MG63 (cell line): ENCODE measurements around the gene MARK4. TPM values are rescaled to one million over a fixed set of nuclear protein-coding genes. Genes with fewer than 3 reads are reported as not detected.

ENCODE experiments used
- DNase-seq: peaks from one replicate; pipeline ENCODE4 v3.0.0-alpha.2; 2020
- H3K27me3 ChIP-seq: fragments of 250-450 bp; sonication (Bioruptor Pico); 2 replicates; pipeline ENCODE4 v1.5.1; 2020; ENCODE audit warnings: mild to moderate bottlenecking, moderate library complexity
- H3K36me3 ChIP-seq: fragments of 250-450 bp; sonication (Bioruptor Pico); 2 replicates; pipeline ENCODE4 v1.5.1; 2020; ENCODE audit warnings: mild to moderate bottlenecking, moderate library complexity
- H3K4me3 ChIP-seq: fragments of 250-450 bp; sonication (Bioruptor Pico); 2 replicates; pipeline ENCODE4 v1.5.1; 2020; ENCODE audit warnings: mild to moderate bottlenecking, moderate library complexity
- H3K9me3 ChIP-seq: fragments of 250-450 bp; sonication (Bioruptor Pico); 2 replicates; pipeline ENCODE4 v1.5.1; 2020; ENCODE audit warnings: mild to moderate bottlenecking, moderate library complexity
- total RNA-seq: library from RNA; depleted of rRNA; stranded (reverse); fragments of >200 nt; shearing (Covaris generic); gene quantifications from 2 replicates; pipeline ENCODE4 v1.2.3, GENCODE V29; 2014; ENCODE audit warnings: low replicate concordance

Gene MARK4
- total RNA-seq, 1 experiment from 2014 or later: 12.0 TPM

DNA sequence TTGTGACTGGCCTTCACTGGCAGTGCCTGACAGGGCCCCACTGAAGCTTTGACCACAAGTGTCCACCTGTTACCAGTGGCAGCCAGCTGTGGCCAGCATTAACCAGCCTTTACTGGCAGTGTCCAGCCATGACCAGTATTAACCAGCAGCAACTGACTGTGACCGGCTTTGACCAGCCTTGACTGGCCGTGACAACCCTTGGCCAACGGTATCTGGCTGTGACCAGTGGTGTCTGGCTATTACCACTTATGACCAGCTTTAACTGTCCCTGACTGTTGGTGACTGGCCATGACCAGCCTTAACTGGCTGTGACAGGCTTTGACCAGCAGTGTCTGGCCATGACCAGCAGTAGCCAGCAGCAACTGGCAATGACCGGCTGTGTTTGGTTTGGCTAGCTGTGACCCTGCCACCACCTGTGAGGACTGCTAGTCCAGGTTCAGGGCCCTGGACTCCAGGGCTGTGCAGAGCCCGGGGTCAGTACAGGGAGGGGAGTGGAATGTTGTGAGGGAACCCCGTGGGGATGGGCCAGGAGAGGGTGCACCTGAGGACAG, 39.4 kb downstream of the MARK4 start:
- no peaks in the 10 kb centered on the region for H3K27me3 ChIP-seq

DNA sequence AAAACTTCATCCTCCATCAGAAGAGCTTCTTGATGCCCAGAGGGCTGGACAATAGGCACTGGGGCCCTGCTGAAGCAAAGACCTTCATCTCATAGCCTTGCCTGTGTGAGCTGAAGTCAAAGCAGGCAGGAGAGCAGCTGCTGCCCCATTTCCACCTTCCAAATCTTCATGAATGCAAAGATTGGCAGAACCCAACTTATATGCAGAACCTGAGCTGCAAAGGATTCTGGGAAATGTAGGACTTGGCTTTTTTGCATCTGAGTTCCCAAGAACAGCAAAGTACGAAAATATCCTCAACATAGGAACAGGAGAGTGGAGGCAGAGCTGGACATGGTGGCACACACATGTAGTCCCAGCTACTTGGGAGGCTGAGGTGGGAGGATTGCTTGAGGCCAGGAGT, 40.8 kb downstream of the MARK4 start:
- H3K9me3 ChIP-seq: no peaks in the 10 kb centered on the region
- H3K36me3 ChIP-seq: peaks cover 38% of the 10 kb centered on the region
- H3K4me3 ChIP-seq: no peak overlapping the region
- no peaks in the 10 kb centered on the region for H3K27me3 ChIP-seq
- DNase-seq: no peak

More for the DNA sequence above, 39.4 kb downstream of the MARK4 start:
- H3K9me3 ChIP-seq: no peaks in the 10 kb centered on the region
- H3K36me3 ChIP-seq: peaks cover 40% of the 10 kb centered on the region
- no peak for DNase-seq
- H3K4me3 ChIP-seq: no peak overlapping the region

DNA sequence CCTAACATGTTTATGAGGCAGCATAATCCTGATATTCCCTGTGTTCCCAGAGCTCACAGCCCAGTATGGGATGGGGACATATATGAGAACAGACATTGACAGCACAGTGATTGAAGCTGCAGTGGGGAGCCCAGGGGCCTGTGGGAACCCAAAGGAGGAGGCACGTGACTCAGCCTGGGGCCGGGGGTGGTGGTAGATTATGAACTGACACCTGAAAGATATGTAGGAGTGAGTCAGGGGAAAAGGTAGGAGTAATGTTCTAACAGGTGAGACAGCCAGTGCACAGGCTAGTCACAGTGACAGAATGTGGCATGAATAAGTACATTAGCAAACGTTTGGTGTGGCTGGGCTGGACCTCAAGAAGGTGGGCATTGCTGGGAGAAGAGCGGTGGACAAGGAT, 42.6 kb downstream of the MARK4 start:
- H3K27me3 ChIP-seq: no peaks in the 10 kb centered on the region
- H3K4me3 ChIP-seq: no peak overlapping the region
- DNase-seq: no peak
- no peaks in the 10 kb centered on the region for H3K9me3 ChIP-seq
- peaks cover 30% of the 10 kb centered on the region for H3K36me3 ChIP-seq

DNA sequence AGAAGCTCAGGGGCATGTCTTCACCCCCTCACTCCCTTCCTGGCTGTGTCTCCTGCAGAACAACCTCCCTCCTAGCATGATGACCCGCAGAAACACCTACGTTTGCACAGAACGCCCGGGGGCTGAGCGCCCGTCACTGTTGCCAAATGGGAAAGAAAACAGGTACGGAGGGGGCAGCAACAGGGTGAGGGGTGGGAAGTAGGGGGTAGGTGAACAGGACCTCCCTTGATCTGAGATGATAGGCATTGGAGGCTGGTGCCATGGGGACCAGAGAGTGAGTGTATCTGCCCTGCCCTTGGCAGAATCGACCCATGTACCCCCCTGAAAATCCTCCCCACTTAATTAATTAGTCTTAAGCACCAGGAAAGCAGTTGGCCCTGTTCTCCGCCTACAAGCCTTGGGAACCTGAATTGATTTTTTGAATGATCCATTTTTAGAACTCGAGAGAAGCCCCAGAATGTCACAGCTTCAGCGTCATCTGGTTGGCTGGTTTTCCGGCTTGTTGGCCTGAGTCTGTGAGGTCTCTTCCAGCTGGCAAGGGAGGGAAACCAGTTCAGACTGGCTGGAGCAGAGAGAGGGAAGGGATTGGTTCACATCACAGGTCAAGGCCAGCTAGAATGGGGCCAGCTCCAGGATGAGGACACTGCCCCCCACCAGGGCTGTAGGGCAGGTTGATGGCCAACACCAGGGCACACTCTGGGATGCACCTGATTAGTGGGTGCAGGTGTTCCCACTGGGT, 43.4 kb downstream of the MARK4 start:
- peak; percentile 12 for DNase-seq
- H3K4me3 ChIP-seq: no peak overlapping the region

DNA sequence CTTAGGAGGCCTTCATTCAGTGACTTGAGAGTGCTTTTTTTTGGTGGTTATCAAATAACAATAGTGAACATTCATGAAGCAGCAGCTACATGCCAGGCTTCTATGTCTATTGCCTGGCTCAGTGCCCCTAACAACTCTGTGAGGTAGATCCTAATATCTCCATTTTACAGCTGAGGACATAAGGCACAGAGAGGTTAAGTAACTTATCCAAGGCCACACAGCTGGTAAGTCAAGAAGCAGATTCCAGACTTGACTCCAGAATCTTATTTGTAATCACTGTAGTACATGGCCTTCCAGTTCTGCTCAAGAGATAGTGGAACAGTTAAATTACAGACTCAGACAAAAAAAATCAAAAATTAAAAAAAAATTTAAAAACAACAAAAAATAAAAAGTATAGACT, 44.8 kb downstream of the MARK4 start:
- H3K9me3 ChIP-seq: no peaks in the 10 kb centered on the region

More for the DNA sequence above, 43.4 kb downstream of the MARK4 start:
- H3K36me3 ChIP-seq: peaks cover 30% of the 10 kb centered on the region
- no peaks in the 10 kb centered on the region for H3K9me3 ChIP-seq
- H3K27me3 ChIP-seq: no peaks in the 10 kb centered on the region

DNA sequence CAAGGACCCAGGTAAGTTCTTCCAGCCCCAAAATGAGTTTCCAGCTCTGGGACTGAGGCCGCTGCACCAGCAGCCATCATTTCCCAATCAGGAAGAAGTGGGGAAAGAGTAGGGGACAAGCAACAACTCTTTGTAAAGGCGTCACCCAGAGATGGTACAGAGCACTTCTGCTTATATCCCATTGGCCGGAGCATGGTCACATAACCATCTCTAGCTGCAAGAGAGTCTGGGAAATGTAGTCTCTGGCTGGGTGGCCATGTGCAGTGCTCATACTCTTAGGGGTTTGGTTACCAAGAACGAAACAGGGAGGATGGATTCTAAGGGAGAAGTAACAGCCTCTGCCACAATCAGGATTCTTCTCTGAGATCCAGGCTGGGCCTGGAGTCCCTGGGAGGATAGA, 45.3 kb downstream of the MARK4 start:
- H3K4me3 ChIP-seq: no peak overlapping the region

More for the DNA sequence above, 44.8 kb downstream of the MARK4 start:
- peaks cover 30% of the 10 kb centered on the region for H3K36me3 ChIP-seq
- no peak overlapping the region for H3K4me3 ChIP-seq
- no peaks in the 10 kb centered on the region for H3K27me3 ChIP-seq
- no peak for DNase-seq

DNA sequence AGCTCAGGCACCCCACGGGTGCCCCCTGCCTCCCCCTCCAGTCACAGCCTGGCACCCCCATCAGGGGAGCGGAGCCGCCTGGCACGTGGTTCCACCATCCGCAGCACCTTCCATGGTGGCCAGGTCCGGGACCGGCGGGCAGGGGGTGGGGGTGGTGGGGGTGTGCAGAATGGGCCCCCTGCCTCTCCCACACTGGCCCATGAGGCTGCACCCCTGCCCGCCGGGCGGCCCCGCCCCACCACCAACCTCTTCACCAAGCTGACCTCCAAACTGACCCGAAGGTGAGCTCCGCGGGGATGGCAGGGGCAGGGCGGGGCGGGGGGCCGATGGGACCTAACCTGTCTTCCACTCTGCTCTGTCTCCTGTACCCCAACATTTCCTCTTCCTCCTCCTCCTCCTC, 46.6 kb downstream of the MARK4 start:
- Histone ChIP-seq H3K27me3 (no peaks in the 10 kb centered on the region), H3K9me3 (no peaks in the 10 kb centered on the region), H3K4me3 (no peak overlapping the region), H3K36me3 (peaks cover 27% of the 10 kb centered on the region)
- no peak for DNase-seq

More for the DNA sequence above, 45.3 kb downstream of the MARK4 start:
- Histone ChIP-seq H3K27me3 (no peaks in the 10 kb centered on the region), H3K9me3 (no peaks in the 10 kb centered on the region), H3K36me3 (peaks cover 29% of the 10 kb centered on the region)
- no peak for DNase-seq

DNA sequence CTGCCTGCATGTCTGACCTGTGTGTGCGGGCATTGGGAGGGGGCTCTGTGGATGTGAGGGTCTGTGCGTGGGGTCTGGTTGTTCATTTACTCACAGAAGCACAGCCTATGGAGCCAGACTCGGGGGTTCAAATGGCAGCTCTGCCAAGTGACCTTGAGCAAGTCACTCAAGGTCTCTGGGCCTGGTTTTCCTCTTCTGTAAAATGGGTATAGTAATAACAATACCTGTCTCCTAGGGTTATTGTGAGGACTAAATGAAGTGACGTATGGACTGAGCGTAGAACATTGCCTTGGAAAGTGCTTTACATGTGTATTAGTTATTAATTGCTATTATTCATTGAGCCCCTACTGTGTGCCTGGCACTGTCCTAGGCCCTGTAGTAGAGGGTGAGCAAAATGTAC, 47.2 kb downstream of the MARK4 start:
- H3K4me3 ChIP-seq: no peak overlapping the region
- H3K36me3 ChIP-seq: peaks cover 25% of the 10 kb centered on the region
- H3K9me3 ChIP-seq: no peaks in the 10 kb centered on the region
- DNase-seq: no peak
- no peaks in the 10 kb centered on the region for H3K27me3 ChIP-seq

DNA sequence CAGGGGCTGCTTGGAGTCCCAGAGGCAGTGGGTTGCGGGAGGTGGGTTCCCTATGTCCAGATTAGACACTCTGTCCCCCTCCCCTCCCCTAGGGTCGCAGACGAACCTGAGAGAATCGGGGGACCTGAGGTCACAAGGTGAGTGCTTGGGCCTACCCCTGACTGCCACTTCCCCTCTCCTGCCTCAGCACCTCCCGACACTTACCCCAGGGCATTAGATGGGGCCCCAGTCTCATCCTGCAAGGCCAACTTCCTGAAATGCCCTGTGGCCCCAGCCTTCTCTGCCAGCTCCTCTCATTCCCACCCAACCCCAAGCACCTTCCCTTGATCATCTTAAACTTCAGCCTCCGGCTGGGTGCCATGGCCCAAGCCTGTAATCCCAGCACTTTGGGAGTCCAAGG, 48.6 kb downstream of the MARK4 start:
- H3K4me3 ChIP-seq: no peak overlapping the region
- DNase-seq: no peak
- H3K27me3 ChIP-seq: no peaks in the 10 kb centered on the region
- no peaks in the 10 kb centered on the region; the same call in 1 of the 2 replicates for H3K9me3 ChIP-seq
- H3K36me3 ChIP-seq: peaks cover 24% of the 10 kb centered on the region

DNA sequence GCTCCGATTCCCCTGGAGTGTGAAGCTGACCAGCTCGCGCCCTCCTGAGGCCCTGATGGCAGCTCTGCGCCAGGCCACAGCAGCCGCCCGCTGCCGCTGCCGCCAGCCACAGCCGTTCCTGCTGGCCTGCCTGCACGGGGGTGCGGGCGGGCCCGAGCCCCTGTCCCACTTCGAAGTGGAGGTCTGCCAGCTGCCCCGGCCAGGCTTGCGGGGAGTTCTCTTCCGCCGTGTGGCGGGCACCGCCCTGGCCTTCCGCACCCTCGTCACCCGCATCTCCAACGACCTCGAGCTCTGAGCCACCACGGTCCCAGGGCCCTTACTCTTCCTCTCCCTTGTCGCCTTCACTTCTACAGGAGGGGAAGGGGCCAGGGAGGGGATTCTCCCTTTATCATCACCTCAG, 51.3 kb downstream of the MARK4 start:
- no peak for DNase-seq
- Histone ChIP-seq H3K27me3 (no peaks in the 10 kb centered on the region), H3K36me3 (peaks cover 14% of the 10 kb centered on the region), H3K9me3 (no peaks in the 10 kb centered on the region; the same call in 1 of the 2 replicates), H3K4me3 (no peak overlapping the region)

DNA sequence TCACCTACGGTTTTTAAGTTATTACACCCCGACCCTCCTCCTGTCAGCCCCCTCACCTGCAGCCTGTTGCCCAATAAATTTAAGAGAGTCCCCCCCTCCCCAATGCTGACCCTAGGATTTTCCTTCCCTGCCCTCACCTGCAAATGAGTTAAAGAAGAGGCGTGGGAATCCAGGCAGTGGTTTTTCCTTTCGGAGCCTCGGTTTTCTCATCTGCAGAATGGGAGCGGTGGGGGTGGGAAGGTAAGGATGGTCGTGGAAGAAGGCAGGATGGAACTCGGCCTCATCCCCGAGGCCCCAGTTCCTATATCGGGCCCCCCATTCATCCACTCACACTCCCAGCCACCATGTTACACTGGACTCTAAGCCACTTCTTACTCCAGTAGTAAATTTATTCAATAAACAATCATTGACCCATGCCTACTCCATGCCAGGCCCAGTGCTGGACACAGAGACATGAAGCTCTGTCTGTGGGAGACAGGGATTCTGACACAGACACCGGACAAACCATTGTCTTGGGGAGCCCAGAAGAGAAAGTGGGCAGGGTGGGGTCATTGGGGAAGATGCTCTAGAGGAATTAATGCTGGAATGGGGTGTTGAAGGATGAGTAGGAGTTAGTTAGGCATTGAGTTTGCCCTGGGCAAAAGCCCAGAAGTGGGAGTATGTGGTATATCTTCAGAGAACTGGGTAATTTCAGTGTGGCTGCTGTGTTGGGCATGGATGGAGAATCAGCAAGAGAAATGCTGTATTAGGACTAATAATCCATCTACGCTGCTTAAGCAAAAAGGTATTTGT, 52.4 kb downstream of the MARK4 start:
- H3K4me3 ChIP-seq: no peak overlapping the region
- H3K36me3 ChIP-seq: peaks cover 14% of the 10 kb centered on the region
- DNase-seq: no peak
- H3K9me3 ChIP-seq: no peaks in the 10 kb centered on the region; the same call in 1 of the 2 replicates
- no peaks in the 10 kb centered on the region for H3K27me3 ChIP-seq

DNA sequence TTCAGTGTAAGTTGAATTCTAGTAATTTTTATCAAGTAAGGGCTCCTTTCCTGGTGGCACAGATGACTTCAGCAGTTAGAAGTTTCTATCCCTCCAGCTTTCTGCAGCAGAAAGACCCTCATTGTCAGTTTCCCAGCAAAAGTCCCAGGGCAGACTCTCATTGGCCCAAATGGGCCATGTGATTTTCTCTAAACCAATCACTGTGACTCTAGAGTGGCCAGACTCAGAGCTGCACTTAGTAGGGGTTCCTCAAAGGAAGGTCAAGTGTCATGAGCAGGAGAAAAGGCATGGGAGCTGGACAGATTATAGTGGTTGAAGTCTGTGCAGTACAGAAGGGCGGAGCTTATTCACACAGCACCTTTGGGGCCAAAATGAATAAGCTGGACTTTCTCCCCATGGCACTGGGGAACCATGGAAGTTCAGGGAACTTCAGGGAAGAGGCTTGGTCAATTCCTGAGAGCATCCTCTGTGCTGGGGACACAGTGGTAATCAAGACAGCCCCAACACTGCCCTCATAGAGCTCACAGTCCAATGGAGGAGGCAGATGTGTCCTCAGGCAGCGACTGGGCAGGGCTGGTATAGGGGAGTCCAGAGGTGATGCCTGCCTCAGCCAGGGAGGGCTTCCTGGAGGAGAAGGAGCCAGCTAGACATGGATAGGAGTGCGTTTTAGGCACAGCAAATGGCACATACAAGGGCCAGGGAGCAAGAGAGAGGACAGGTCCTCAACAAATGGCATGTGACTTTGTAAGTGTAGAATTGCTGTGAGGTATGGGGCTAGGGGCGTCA, 53.3 kb downstream of the MARK4 start:
- no peaks in the 10 kb centered on the region for H3K27me3 ChIP-seq
- peaks cover 14% of the 10 kb centered on the region for H3K36me3 ChIP-seq
- no peaks in the 10 kb centered on the region; the same call in 1 of the 2 replicates for H3K9me3 ChIP-seq
- no peak for DNase-seq
- H3K4me3 ChIP-seq: no peak overlapping the region

DNA sequence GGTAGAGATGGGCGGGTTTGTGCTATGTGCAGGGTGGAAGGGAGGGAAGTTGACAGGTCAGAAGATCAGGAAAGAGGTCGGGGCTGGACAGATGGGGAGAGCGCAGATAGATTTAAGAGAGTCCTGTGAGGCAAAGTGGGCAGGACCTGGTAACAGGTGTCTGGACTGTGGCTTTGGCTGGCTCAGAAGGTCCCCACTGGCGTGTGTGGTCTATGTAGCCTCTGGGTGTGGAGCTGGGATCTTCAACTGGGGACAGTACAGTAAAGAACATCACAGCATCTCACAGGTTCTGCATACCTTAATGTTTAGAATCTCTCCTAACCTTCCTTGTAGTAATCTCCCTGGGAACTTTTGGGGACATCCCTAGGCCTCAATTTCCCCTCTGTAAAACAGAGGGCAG, 53.9 kb downstream of the MARK4 start:
- H3K4me3 ChIP-seq: no peak overlapping the region
- no peaks in the 10 kb centered on the region; the same call in 1 of the 2 replicates for H3K9me3 ChIP-seq
- H3K36me3 ChIP-seq: peaks cover 7% of the 10 kb centered on the region; the same call in 1 of the 2 replicates
- H3K27me3 ChIP-seq: no peaks in the 10 kb centered on the region
- no peak for DNase-seq

DNA sequence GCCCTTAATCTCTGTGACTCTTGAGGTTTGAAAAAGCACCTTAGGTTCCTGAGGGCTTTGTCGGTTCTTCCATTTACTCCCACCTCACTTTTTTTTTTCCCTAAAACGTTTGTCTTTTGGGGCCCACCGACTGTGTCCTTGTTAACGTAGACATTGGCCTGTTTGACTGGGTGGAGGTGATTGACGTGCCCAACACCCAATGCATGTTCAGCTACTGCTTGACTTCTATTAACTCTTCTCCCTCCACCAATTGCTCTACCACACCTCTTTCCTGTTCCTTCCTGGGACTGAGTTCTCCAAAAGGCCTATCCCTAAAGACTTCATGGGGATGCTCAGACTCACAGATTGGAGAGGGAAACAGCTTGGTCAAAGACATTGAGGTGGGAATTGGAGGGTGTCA, 54.4 kb downstream of the MARK4 start:
- Histone ChIP-seq H3K27me3 (no peaks in the 10 kb centered on the region), H3K9me3 (no peaks in the 10 kb centered on the region; the same call in 1 of the 2 replicates)
- no peak for DNase-seq

DNA sequence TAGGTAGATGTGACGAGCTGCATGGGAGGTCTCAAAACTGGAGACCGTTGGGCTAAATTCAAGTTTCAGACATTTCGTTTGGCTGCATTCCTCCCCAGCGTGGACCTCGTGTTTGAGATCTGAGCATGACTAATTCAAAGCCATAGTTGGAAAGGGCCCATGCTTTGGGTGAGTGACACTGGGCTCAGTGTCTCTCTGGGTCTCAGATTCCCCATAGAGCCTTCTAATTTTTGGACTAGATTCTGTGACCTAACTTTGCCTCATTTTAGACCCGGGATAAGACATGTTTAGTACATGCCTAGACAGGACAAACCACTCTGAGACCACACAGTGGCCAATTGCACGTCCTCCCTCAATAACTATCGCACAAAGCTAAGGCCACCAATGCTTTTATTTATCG, 55.0 kb downstream of the MARK4 start:
- no peak overlapping the region for H3K4me3 ChIP-seq
- no peaks in the 10 kb centered on the region for H3K36me3 ChIP-seq
- no peaks in the 10 kb centered on the region for H3K27me3 ChIP-seq
- no peaks in the 10 kb centered on the region; the same call in 1 of the 2 replicates for H3K9me3 ChIP-seq
- DNase-seq: no peak

More for the DNA sequence above, 54.4 kb downstream of the MARK4 start:
- Histone ChIP-seq H3K4me3 (no peak overlapping the region), H3K36me3 (peaks cover 6% of the 10 kb centered on the region; the same call in 1 of the 2 replicates)

DNA sequence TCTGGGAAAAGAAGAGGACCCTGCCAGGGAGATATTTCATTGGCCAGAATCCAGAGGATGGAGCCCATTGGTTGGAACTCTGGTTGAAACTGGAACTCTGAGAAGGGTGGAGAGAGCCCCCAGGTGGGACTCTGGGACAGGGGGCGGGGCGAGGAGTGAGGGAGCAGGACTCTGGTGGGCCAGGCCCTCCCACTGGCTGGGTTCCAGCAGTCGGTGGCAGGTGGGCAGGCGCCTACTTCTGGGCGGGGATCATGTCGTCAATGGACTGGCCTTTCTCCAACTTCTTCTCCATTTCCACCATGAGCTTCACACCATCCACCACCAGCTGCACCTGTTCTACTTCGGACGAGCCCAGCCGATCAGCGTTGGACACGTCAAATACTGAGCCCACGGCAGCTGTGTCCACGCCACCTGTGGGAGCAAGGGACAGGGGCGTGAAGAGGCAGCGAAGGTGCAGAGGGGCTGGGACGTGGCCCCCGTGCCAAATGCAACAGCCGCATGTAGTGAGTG, 55.5 kb downstream of the MARK4 start:
- no peak for DNase-seq
- Histone ChIP-seq H3K4me3 (no peak overlapping the region), H3K36me3 (no peaks in the 10 kb centered on the region), H3K27me3 (no peaks in the 10 kb centered on the region), H3K9me3 (no peaks in the 10 kb centered on the region; the same call in 1 of the 2 replicates)
